GM12872 (cell line): ENCODE measurements around the gene HBM.

Experiments used
- CTCF ChIP-seq: IDR thresholded peaks from 3 replicates; pipeline ENCODE4 v1.5.1; 2011; ENCODE audit warnings: low read depth, mild to moderate bottlenecking, low read length, moderate library complexity; ENCODE audit not compliant: insufficient read depth

The HBM gene

GRCh38 chr16:142405-142967, 23.3 kb upstream of the HBM start:
- no peak for TF ChIP-seq CTCF

- TF ChIP-seq CTCF: no peak
Measured at GRCh38 chr16:143047-143446, 22.7 kb upstream of the HBM start.

GRCh38 chr16:143456-143855, 22.3 kb upstream of the HBM start:
- no peak for TF ChIP-seq CTCF

- no peak for TF ChIP-seq CTCF
Measured at GRCh38 chr16:144797-145252, 21.0 kb upstream of the HBM start.

- TF ChIP-seq CTCF: no peak
Measured at GRCh38 chr16:146646-147045, 19.1 kb upstream of the HBM start.

- no peak for TF ChIP-seq CTCF
Measured at GRCh38 chr16:149024-149660, 16.6 kb upstream of the HBM start.

- no peak for TF ChIP-seq CTCF
Measured at GRCh38 chr16:152141-153128, 13.3 kb upstream of the HBM start, which contains the start of gene HBZ. Gene HBZ (plus strand): TSS chr16:152644. CDS start chr16:152910, 266 bp downstream.
